GM21390 (cell line): ENCODE measurements around the gene ZNF22.
A peak's percentile ranks its signal among the peaks of the same experiment; 100 is the strongest.

ENCODE experiments used
- ATAC-seq: cut with Tn5 transposase; IDR thresholded peaks from one replicate; pipeline ENCODE4 v1.9.1; 2021; ENCODE audit not compliant: unreplicated experiment

ZNF22 gene

DNA sequence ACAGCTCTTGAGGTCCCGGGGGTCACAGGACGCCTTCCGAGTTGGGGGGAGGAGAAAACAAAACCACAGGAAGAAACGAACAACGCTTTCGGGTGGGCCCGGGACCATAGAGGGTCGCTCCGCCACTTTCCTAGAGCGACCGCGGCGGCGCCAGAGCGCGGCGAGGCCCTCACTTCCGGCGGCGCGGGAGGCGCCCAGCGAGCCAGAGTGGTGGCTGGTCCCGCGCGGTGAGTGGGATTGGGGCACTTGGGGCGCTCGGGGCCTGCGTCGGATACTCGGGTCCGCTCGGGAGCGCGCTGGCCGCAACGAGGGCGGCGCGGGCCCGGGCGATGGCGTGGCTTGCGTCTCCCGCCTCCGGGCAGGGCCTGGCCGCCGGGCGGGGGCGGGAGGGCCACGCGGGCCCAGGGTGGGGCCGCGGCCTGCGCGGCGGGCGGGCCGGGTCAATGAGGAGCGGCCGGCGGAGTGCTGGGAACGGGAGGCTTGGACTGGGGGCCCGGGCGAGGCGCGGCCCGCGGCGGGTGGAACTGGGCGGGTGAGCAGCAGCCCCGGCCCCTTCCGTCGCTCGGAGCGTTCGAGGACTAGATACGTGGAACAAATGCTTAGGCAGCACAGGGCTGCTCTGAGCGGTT, at the start of gene ZNF22:
Gene ZNF22 (plus strand): TSS at position 172 of the 629 bp plus-strand sequence. CDS start 2,446 bp downstream, outside the sequence.
- ATAC-seq = peak; percentile 74

DNA sequence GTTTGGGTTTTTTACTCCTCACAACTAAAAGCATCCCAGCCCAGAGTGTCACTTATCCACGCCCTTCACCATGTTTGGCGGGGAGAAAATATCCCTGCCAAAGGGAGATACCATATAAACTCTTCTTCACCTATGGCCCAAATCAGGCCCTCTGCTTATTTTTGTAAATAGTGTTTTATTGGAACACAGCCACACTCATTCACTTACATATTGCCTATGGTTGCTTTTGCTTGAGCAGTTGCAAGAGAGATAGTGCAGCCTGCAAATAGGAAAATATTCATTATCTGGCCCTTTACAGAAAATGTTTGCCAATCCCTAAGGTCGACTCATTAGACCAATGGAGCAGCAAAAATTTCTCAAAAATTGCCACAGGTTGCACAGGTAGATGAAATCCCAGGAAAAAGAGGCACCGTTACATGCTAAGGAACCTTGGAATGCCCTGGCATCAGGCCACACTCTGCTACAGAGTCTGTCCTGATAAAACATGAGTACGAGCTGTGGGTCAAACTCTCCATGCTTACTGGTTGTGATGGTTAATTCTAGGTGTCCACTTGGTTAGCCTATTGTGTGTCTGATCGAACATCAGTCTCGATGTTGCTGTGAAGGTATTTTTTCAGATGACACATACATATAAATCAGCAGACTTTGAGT, 49.0 kb upstream of the ZNF22 start:
- ATAC-seq = no peak

DNA sequence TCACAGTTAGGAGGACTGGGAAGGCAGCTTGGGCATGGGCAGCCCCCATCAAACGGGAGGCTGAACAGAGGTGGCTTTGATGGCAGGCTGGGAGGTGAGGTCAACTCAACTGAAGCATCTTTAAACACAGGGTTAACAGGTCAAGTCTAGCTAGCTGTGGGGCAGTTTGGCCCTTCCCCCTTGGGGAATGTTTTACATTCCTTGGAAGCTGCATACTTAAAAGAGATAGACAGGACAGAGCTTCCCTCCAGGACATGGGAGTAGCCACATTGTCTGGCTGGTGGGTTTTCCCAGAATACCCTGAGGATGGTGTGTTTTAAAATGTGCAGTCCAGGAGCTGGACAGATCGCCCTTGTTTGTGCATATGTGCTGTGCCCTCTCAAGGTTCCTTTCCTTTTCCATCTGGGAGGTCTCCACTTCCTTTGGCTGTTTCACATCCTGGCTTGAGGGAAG, 47.9 kb upstream of the ZNF22 start:
- no peak for ATAC-seq

DNA sequence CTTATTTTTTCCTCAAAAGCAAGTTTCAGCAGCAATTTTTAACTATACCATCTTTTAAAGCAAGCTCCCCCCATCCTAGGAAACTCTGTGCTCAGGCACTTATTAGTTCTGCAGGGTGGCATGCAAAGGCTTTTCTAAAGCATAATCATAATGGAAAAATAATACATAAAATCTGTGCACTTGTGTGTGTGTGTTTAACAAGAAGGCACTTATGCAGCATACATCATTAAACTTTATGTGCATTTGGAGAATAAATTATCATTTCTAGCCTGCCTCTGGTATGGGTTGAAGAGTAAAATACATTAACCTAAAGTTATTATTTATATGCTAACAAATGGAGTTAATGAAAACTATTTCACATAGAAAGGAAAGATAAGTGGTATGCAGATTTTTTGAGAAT, 46.7 kb upstream of the ZNF22 start:
- no peak for ATAC-seq

DNA sequence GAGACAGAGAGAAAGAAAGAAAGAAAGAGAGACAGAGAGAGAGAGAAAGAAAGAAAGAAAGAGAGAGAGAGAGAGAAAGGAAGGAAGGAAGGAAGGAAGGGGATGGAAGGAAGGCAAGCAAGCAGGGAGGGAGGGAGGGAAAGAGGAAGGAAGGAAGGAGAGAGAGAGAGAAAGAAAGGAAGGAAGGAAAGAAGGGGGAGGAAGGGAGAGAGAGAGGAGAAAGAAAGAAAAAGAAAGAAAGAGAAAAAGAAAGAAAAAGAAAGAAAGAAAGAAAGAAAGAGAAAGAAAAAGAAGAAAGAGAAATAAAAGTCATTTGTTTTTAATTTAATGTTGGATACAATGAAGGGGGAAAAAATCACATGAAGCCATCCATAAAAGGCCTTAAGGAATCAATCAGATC, 45.8 kb upstream of the ZNF22 start:
- no peak for ATAC-seq

DNA sequence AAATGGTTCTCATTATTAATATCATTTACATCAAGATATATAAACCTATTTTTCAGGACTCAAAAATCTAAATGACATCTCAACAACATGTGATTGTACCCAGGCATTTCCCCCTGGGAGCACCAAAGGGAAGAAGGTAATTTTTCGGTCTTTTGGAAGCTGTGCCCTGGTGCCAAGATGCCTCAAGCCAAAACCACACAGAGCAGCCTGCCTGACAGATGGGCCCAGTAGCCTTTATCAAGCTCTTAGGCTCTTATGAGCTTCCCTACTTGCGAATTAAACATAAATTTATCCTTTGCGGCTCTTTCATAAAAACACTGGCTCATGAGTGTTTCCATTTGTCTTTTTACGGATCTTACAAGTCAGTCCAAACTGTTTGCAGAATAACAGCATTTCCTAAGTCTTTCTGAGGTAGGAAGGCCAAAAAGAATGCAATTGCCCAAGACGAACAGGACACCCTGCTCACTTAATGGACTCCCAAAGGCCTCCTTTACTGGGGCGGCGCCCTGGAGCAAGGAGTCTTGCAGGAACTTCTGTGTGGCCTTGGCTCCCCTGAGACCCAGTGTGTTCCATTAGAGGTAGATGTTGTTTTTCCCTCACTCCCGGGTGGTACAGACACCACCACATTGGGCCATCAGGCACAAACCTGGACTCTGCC, 45.2 kb upstream of the ZNF22 start:
- ATAC-seq = no peak

DNA sequence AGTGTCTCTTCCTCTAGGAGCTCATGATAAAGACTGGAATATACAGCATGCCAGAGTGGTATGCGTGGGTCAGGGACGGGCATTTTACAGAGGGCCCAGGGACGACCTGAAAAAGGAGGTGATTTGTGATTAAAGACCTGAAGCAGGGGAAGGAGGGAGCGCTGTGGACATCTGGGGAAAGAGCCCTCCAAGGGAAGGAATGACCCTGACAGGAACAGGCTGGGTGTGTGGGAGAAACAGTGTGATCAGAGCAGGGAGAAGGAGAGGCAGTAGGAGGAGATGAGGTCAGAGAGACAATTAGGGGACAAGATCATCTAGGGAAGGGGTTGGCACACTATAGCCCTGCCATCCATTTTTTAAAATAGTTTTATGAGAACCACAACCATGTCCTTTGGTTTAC, 44.5 kb upstream of the ZNF22 start:
- ATAC-seq = no peak

DNA sequence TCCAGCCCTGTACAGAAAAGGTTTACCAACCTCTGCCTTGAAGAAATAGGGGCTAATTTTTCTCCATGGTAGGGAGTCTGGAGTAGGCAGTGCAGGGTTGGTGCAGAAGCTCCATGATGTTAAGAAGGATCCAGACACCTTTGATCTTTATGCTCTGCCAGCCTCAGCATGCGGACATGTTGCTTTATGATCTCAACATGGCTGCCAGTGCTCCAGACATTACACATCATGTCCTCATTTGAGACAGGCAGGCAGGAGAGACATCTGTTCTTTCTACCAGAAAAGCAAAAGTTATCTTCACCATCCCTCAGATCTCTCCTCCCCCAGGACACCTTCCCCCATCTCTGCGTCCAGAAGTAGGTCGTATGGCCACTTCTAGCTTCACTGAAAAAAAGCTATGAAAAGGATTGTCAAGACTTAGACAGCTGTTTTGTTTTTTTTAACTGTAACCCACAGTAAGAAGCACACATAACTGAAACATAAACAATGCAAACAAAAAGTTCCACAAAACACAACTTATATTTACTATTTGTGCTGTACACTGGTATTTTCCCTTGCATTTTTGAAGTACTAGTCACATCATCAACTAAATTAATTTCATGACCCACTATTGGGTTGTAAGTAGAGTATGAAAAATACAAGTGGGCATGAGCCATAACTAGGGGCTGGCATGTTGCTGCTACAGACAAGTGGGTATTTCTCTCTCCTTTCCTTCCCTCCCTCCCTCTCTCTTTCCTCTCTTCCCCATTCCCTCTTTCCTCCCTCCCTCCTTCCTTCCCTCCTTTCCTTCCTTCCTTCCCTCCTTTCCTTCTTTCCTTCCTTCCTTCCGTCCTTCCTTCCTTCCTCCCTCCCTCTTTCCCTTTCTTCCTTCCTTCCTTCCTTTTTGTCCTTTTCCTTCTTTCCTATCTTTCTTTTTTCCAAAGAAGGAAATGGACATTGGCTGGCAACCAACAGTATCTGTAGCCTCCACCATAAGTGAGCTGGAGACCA, 43.7 kb upstream of the ZNF22 start:
- no peak for ATAC-seq

DNA sequence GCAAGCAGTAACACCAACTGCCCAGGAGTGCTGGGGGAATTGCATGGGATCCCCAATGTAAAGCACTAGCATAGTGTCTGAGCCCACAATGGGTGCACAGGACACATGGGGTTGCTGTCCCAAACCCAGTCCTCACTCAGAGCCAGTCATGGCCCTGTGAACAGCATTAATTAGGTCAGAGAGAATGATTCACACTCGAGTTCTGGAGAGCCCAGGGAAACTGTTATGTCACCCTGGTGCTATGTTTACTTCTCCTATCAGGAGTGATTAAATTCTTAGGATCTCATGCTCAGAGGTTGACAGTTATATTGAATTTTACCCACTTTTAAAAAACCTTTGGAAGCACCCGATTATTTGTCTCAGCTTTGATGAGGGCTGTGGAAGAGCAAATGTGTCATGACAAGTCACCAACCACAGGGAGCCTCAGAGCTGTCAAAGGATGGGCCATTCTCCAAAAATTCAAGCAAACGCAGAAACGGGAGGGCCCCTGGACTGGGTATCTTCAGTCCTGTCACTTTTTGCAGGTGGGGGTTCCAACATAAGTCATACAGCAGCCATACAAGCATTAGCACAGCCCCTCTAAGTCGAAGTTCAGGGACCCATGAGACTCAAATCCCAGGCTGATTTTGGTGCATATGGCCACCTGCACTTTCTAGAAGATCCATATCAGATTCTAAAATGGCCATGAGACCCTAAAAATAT, 42.4 kb upstream of the ZNF22 start:
- ATAC-seq = no peak

DNA sequence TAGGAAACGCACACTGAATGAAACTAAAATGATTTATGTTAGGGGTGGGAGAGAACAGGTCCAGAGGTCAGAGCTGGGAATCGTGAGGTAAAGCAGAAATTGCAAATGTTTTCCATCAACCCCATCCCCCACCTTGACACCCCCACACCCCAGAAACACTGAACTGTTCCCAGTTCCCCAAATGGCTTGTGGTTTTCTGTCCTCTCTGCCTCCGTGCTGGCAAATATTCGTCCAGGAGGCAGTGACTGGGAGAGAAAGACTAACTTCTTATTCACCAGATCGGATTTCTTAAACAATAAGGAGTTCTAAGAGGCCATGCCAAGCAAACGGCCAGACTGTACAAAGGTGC, 41.9 kb upstream of the ZNF22 start:
- ATAC-seq = no peak

DNA sequence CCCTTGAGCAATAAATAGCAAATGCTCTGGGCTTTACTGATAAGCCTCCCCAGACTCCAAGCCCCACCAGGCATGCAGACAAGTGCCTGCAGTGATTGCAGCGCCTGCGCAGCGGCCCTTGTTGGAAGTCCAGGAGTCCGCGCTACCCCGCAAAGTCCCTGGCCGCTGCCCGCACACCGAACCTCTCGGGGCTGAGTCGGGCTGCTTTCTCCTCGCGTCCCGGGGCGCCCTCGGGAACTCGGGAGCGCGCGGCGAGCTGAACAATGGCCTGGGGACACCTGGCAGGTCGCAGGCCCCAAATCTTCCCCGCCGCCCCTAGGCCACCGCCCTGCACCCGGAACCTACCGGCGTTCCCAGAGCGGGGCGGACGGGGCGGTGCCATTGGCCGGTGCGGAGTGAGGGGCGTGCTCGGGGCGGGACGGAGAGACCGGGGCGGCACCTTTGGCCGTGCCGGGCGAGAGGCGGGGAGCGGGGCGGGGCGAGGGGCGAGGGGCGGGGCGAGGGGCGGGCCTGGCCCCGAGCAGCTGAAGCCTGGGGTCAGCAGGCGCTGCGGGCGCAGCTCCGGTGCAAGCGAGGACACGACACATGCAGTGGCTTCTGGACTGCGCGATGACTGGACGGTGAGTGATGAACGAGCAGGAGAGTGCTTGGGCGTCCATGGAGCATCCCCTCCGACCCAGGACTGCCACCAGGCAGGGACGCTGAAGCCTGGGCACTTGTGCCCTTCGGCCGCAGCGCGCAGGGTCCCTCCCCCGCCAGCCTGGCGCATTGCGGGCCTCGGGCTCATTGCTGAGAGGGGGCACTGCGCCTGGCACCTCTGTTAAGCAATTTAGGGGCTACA, 41.3 kb upstream of the ZNF22 start, which contains the start of gene RASSF4:
Gene RASSF4 (plus strand): TSS at position 556 of the 841 bp plus-strand sequence. CDS start 10,401 bp downstream, outside the sequence.
- ATAC-seq = peak; percentile 95

DNA sequence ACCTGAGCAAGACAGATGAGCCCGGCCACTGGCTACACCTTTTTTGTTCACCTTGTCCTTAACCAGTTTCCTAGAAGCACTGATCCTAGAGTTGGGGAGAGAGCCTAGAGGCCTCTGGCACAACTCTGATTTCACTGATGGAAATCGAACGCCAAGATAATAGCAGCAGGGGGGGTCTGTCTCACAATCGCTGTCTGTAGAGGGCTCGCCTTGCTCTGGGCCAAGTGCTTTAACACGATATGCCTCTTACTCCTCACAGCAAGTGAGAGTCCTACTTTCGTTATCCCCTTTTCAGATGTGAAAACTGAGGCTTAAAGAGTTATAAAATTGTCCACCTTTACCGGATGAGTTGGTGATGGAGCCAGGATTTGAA, 40.6 kb upstream of the ZNF22 start:
- ATAC-seq = no peak

DNA sequence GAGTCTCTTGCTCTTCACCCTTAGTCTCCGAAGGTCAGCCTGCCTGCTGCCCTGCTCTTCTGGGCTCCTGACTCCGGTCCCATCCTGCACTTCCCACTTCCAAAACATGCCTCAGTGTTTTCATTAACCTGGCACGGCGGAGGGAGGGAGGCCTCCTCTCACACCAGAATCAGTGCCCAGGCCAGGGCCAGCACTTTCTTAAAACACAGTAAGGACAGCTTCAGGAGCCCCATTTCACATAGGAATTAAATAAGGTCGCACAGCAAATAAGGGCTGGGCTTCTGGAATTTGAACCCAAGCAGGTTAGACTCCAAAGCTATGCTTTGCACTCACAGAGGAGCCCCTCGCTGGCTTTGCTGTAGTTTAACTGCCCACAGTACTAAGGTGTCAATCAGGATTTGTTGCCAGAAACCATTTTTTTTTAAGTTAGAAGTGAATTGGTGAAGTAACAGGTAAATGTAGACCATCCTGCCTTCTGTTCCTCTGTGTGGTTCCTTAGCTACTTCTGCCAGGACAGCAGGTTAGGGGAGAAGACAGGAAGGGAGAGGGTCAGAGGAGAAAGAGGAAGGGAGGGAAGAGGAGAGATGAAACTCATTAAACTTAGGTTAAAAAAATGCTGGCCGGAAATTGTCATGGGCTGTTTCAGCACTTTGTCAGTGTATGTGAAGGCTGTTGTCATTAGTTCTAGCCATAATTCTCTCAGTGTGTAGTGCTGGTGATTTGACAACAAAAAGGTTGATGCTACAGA, 40.1 kb upstream of the ZNF22 start:
- no peak for ATAC-seq

DNA sequence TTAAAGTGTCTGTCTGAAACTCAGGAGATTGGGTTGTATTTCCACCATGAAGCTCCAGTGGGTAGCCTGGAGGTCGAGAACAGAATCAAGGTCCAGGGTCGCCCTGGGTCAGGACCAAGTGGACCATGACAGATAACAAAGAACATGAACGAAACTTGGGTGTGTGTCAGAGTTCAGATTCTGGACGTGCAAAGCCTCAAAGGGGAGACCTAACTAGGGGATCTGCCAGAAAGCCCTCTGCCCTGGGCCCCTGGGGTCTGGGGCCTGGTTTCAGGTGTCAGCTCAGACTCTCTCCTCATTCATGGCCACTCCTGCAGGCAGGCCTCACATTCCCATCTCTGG, 39.5 kb upstream of the ZNF22 start:
- no peak for ATAC-seq

DNA sequence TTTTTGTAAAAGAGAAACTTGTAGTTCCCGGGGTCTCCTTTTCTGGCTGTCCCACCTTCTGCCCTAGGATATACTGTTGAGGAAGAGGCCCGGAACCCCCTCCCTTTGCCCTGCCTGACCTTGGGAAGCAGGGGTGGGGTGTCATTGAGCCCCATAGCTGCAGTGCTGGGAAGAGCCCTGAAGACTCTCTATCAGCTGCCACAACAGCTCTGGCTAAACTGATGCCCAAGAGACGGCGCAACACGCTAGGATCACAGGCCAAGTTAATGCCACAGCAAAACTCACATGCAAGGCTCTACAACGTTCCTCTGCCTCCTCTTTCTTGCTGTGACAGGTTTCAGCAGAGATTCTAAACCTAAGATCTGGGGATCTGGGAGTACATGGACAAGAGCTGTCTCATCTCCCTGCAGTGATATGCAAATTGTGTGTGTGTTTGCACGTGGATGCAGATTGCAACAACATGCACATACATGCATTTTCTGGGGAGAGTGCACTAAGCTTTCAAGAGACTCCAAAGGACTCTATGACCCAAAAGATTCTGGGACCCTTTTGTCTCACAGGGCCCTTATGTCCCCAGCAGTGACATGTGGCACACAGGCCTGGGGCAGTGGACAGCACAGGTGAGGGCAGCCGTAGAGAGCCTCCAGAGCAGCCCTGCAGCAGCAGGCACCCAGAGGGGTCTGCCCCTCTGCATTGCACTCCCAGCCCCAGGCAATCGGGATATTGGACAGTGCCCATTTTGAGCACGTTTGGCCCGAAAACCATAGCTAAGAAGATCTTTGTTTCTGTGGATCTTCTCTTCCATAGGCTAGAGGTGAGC, 38.6 kb upstream of the ZNF22 start:
- ATAC-seq = no peak

DNA sequence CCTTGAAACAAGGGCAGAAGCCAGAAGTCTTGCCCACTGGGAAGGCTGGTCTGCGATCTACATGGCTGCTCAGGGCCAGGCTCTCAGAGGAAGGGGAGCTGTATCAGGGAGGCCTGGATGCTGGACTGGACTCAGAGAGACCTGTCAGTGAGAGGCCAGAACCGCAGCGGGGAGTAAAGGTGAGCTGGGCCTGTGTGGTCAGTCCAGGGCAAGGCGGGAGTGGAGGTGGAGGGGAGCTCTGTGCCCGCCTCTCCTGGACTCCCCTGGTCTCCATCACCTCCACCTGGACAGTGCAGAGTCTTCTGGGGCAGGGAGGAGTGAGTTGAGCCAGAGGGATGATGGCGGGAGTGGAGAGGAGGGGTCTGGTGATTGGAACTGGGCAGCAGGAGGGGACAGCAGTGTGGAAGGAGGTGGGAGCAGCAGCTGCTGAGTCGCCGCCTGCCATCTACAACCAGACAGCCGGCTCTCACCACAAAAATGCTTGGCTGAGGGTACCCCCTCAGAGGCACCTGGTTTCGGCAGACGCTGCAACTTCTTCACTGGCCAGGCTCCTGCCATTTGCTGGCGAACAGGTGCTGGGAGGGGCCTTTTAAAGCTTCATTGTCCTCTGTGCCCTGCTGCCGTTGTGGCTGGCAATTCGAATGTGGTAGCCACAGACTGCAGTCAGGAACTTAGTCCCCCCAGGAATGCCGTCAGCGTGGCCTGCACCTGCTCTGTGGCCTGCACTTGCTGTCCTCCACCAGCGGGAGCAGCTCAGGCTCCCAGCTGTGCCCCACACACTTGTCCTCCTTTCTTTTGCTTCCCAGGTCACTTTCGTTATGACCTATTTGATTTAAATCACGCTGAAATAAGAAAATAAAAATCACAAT, 37.6 kb upstream of the ZNF22 start:
- no peak for ATAC-seq
